ENCODE data around the gene MIOX.
A peak's percentile ranks its signal among the peaks of the same experiment; 100 is the strongest.

The MIOX gene

DNA sequence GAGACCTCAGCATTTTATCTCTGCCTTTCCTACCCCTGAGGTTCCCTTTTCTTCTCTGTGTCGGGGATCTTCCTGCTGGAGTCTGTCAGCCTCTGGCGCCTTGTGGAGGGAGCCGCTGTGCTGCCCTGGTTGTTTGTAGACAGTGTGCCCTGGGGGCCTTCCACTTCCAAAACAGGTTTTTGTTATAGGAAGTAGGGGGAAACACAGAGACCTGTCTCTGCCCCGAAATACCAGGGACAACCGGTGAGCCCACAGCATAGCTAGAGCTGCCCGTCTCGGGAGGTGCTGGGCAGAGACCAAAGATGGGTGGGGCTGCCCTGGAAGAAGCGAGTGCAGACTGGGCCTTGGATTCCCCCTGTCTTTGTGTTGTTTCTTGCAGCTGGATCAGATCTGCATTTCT is 29.4 kb downstream of the MIOX start:
- no peak overlapping the region for H3K27ac ChIP-seq (ENCODE audit: extremely low read depth, low read depth, low read length)

GRCh38 chr22:50516891-50517290 is 30.2 kb downstream of the MIOX start:
- Histone ChIP-seq H3K9me3 (ENCODE audit: control insufficient read depth, insufficient read depth, low read depth, low read length) (no peaks in the 10 kb centered on the region), H3K4me1 (ENCODE audit: control insufficient read depth, insufficient read depth, low read length) (no peaks in the 10 kb centered on the region), H3K27ac (ENCODE audit: extremely low read depth, low read depth, low read length) (no peak overlapping the region), H3K4me3 (ENCODE audit: low read depth, low read length) (no peak overlapping the region), H3K36me3 (ENCODE audit: control insufficient read depth in 2 of 2, insufficient read depth in 1 of 2, low read length in 2 of 2) (peaks cover 6 to 78% of the 10 kb centered on the region in 2 experiments; a peak in 2 of 3 replicates)
- TF ChIP-seq, protein P1, sequence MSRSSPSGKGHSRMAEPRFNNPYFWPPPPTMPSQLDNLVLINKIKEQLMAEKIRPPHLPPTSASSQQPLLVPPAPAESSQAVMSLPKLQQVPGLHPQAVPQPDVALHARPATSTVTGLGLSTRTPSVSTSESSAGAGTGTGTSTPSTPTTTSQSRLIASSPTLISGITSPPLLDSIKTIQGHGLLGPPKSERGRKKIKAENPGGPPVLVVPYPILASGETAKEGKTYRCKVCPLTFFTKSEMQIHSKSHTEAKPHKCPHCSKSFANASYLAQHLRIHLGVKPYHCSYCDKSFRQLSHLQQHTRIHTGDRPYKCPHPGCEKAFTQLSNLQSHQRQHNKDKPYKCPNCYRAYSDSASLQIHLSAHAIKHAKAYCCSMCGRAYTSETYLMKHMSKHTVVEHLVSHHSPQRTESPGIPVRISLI (tag by site-specific recombination; IDR thresholded peaks at IDR 0.05) = no peak
- TF ChIP-seq KLF16 (tag by site-specific recombination; IDR thresholded peaks at IDR 0.05) = no peak
- no peak for TF ChIP-seq GLI2 (tag by site-specific recombination; IDR thresholded peaks at IDR 0.05; ENCODE audit: borderline replicate concordance, low read depth)
- TF ChIP-seq OVOL3 (tag by site-specific recombination; IDR thresholded peaks at IDR 0.05) = no peak
- no peak for TF ChIP-seq ZNF837 (tag by site-specific recombination; IDR thresholded peaks at IDR 0.05)
- TF ChIP-seq KLF1 (tag by site-specific recombination; IDR thresholded peaks at IDR 0.05) = no peak
- no peak for TF ChIP-seq ZNF426 (tag by site-specific recombination; IDR thresholded peaks at IDR 0.05)
- TF ChIP-seq ZNF664 (tag by site-specific recombination; IDR thresholded peaks at IDR 0.05) = no peak
- TF ChIP-seq HIC1 (tag by site-specific recombination; IDR thresholded peaks at IDR 0.05) = no peak
- no peak for TF ChIP-seq SCRT1 (tag by site-specific recombination; IDR thresholded peaks at IDR 0.05; ENCODE audit: borderline replicate concordance)
- TF ChIP-seq, protein P2, sequence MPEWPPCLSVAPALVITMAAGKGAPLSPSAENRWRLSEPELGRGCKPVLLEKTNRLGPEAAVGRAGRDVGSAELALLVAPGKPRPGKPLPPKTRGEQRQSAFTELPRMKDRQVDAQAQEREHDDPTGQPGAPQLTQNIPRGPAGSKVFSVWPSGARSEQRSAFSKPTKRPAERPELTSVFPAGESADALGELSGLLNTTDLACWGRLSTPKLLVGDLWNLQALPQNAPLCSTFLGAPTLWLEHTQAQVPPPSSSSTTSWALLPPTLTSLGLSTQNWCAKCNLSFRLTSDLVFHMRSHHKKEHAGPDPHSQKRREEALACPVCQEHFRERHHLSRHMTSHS (tag by site-specific recombination; IDR thresholded peaks at IDR 0.05) = no peak
- no peak for TF ChIP-seq RBAK (tag by site-specific recombination; IDR thresholded peaks at IDR 0.05)
- CTCF ChIA-PET = interaction anchor here (1.9 kb wide), 1 partner anchor 9 kb away, joined by 13 read pairs; the partner anchor contains the start of gene SCO2
- POLR2A ChIA-PET = interaction anchor here (1.0 to 3.2 kb wide), 2 partner anchors 8 to 9 kb away, joined by 5 to 12 read pairs; partner anchors contain the start of genes LMF2, NCAPH2 and SCO2

More for the DNA sequence above, 29.4 kb downstream of the MIOX start:
- POLR2A ChIA-PET = interaction anchor here (2.6 to 3.2 kb wide), 2 partner anchors 8 to 9 kb away, joined by 12 to 22 read pairs; partner anchors contain the start of genes LMF2, NCAPH2 and SCO2
- Histone ChIP-seq H3K9me3 (ENCODE audit: control insufficient read depth, insufficient read depth, low read depth, low read length) (no peaks in the 10 kb centered on the region), H3K4me1 (ENCODE audit: control insufficient read depth, insufficient read depth, low read length) (no peaks in the 10 kb centered on the region), H3K4me3 (ENCODE audit: low read depth, low read length) (no peak overlapping the region), H3K36me3 (ENCODE audit: control insufficient read depth in 2 of 2, insufficient read depth in 1 of 2, low read length in 2 of 2) (peaks cover 6 to 71% of the 10 kb centered on the region in 2 experiments; a peak in 2 of 3 replicates)
- CTCF ChIA-PET = interaction anchor here (1.9 kb wide), 1 partner anchor 10 kb away, joined by 13 read pairs; the partner anchor contains the start of gene SCO2
- TF ChIP-seq ZBTB20 (tag by site-specific recombination; IDR thresholded peaks at IDR 0.05) = no peak
- no peak for TF ChIP-seq KLF9 (tag by site-specific recombination; IDR thresholded peaks at IDR 0.05; ENCODE audit: low read depth)

DNA sequence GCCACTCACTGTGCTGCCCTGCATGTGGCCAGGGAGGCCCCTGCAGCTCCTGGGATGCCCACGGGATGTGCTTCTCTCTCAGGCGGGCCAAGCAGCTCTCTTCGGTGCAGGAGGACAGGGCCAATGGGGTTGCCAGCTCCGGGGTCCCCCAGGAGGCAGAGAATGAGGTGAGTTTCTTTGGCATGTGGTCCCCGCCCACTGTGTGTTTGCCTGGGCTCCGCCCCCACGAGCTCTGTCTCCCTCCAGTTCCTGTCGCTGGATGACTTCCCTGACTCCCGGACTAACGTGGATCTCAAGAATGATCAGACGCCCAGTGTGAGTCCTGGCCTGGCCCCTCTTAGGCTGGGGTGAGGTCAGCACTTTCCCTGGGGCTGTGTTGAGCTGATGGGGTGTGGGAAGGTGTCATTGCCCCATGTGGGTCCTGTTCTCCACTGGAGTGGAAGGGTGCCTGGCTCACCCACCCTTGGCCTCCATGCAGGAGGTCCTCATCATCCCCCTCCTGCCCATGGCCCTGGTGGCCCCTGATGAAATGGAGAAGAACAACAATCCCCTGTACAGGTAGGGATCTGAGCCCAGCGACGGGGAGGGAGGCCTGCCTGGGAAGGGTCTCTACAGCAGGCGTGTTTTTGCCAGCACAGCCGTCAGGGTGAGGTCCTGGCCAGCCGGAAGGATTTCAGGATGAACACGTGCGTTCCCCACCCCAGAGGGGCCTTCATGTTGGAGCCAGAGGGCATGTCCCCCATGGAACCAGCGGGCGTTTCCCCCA is 31.0 kb downstream of the MIOX start:
- no peak overlapping the region for H3K4me3 ChIP-seq (ENCODE audit: low read depth, low read length)
- POLR2A ChIA-PET = interaction anchor here (1.0 to 3.2 kb wide), 2 partner anchors 8 to 9 kb away, joined by 5 to 12 read pairs; partner anchors contain the start of genes LMF2, NCAPH2 and SCO2
- H3K9me3 ChIP-seq (ENCODE audit: control insufficient read depth, insufficient read depth, low read depth, low read length) = no peaks in the 10 kb centered on the region
- H3K36me3 ChIP-seq (ENCODE audit: control insufficient read depth in 2 of 2, insufficient read depth in 1 of 2, low read length in 2 of 2) = peaks cover 2 to 78% of the 10 kb centered on the region in 2 experiments; a peak in 2 of 3 replicates
- peak; percentile 66; the same call in 1 of the 2 replicates for TF ChIP-seq GLIS1 (tag by site-specific recombination; IDR thresholded peaks at IDR 0.05)
- TF ChIP-seq EGR2 (tag by site-specific recombination; IDR thresholded peaks at IDR 0.05; ENCODE audit: low read depth) = peak; percentile 57; the same call in 1 of the 2 replicates
- TF ChIP-seq ZFHX2 (tag by site-specific recombination; conservative IDR thresholded peaks at IDR 0.05) = peak; percentile 42
- TF ChIP-seq, protein P3, sequence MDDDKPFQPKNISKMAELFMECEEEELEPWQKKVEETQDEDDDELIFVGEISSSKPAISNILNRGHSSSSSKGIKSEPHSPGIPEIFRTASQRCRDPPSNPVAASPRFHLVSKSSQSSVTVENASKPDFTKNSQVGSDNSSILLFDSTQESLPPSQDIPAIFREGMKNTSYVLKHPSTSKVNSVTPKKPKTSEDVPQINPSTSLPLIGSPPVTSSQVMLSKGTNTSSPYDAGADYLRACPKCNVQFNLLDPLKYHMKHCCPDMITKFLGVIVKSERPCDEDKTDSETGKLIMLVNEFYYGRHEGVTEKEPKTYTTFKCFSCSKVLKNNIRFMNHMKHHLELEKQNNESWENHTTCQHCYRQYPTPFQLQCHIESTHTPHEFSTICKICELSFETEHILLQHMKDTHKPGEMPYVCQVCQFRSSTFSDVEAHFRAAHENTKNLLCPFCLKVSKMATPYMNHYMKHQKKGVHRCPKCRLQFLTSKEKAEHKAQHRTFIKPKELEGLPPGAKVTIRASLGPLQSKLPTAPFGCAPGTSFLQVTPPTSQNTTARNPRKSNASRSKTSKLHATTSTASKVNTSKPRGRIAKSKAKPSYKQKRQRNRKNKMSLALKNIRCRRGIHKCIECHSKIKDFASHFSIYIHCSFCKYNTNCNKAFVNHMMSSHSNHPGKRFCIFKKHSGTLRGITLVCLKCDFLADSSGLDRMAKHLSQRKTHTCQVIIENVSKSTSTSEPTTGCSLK (tag by site-specific recombination; IDR thresholded peaks at IDR 0.05) = no peak
- TF ChIP-seq ZIC2 (tag by site-specific recombination; IDR thresholded peaks at IDR 0.05) = peak; percentile 52; the same call in 1 of the 2 replicates
- CTCF ChIA-PET = interaction anchor here (0.7 to 1.9 kb wide), 2 partner anchors 8 to 11 kb away, joined by 3 to 13 read pairs; partner anchors contain the start of gene SCO2
- H3K4me1 ChIP-seq (ENCODE audit: control insufficient read depth, insufficient read depth, low read length) = no peaks in the 10 kb centered on the region
- H3K27ac ChIP-seq (ENCODE audit: extremely low read depth, low read depth, low read length) = no peak overlapping the region

Measured in HEK293 (cell line).